ENCODE measurements around the gene NEDD4L.

- no peak for TF ChIP-seq EZH2 (IDR thresholded peaks at IDR 0.05; ENCODE audit: insufficient read depth, low read length)
- TF ChIP-seq, protein P1, sequence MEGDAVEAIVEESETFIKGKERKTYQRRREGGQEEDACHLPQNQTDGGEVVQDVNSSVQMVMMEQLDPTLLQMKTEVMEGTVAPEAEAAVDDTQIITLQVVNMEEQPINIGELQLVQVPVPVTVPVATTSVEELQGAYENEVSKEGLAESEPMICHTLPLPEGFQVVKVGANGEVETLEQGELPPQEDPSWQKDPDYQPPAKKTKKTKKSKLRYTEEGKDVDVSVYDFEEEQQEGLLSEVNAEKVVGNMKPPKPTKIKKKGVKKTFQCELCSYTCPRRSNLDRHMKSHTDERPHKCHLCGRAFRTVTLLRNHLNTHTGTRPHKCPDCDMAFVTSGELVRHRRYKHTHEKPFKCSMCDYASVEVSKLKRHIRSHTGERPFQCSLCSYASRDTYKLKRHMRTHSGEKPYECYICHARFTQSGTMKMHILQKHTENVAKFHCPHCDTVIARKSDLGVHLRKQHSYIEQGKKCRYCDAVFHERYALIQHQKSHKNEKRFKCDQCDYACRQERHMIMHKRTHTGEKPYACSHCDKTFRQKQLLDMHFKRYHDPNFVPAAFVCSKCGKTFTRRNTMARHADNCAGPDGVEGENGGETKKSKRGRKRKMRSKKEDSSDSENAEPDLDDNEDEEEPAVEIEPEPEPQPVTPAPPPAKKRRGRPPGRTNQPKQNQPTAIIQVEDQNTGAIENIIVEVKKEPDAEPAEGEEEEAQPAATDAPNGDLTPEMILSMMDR (IDR thresholded peaks at IDR 0.05; ENCODE audit: insufficient read depth, low read depth, low read length) = no peak
These were observed 361.3 kb downstream of the NEDD4L start for GRCh38 chr18:58405107-58405898.
